K562 (cell line): ENCODE measurements around the gene MYADM. TPM values are rescaled to one million over a fixed set of nuclear protein-coding genes. Genes with fewer than 3 reads are reported as not detected.

Experiments used
- ATAC-seq: fragments of 200-7000 bp; cut with Tn5 transposase; 3 replicates; pipeline ENCODE4 v1.9.1; 2020; ENCODE audit warnings: moderate library complexity
- BruUV-seq: library from RNA; stranded (reverse); fragments of 400-500 nt; replicated peaks from 2 replicates; lab custom pipeline; 2021; lab: Mats Ljungman, UMichigan
- CTCF ChIA-PET: fragments of 300-600 bp; formaldehyde crosslinking; extraction: SDS; loops from one replicate; lab custom pipeline; 2021; ENCODE audit warnings: low intra/inter-chr PET ratio; lab: Yijun Ruan, JAX
- POLR2A ChIA-PET: fragments of 300-600, 350-650 bp; sonication (Branson Sonifier 250); formaldehyde crosslinking; extraction: SDS; loops from one replicate; lab custom pipeline; 2021; ENCODE audit warnings: antibody characterized with exemption, inconsistent platforms; lab: Yijun Ruan, JAX
- DNase-seq, 4 experiments: peaks; one replicate each; pipeline versions ENCODE4 v3.0.0 to v3.0.0-alpha.2; 2011 to 2018; ENCODE audit warnings: low spot score in 3 of 4, mixed read lengths in 3 of 4; ENCODE audit errors: extremely low read depth in 1 of 4
- FAIRE-seq: peaks from 2 replicates; lab custom pipeline; 2011; peaks lifted over from hg19 to GRCh38; lab: Jason Lieb, UNC
- H2AFZ ChIP-seq: 2 replicates; pipeline ENCODE4 v1.6.0; 2011; ENCODE audit warnings: low read depth, low read length, control low read depth, inconsistent platforms
- H3K27ac ChIP-seq: fragments of 200-600 bp; 3 replicates; pipeline ENCODE4 v1.8.0; 2011; ENCODE audit warnings: low read depth, mild to moderate bottlenecking, control low read depth, inconsistent platforms, low read length, moderate library complexity, mixed read lengths; ENCODE audit errors: extremely low read depth
- H3K27me3 ChIP-seq, 2 experiments: fragments of 300-600 bp in 1 of 2; 2 replicates in 1 of 2; 3 replicates in 1 of 2; pipeline versions ENCODE4 v1.6.0 to v1.8.0; 2011; ENCODE audit warnings: inconsistent platforms in 2 of 2, low read length in 2 of 2, mild to moderate bottlenecking in 1 of 2, mixed read lengths in 1 of 2, moderate library complexity in 1 of 2; ENCODE audit not compliant: control insufficient read depth in 2 of 2, insufficient read depth in 2 of 2
- H3K36me3 ChIP-seq: fragments of 300-600 bp; 3 replicates; pipeline ENCODE4 v1.8.0; 2011; ENCODE audit warnings: mild to moderate bottlenecking, low read length, inconsistent platforms; ENCODE audit not compliant: control insufficient read depth, insufficient read depth
- H3K4me1 ChIP-seq, 2 experiments: fragments of 200-600 bp in 1 of 2; replicated peaks in 1 of 2; 2 replicates in 1 of 2; 3 replicates in 1 of 2; pipeline versions ENCODE4 v1.5.1 to v1.8.0; 2011; ENCODE audit warnings: inconsistent platforms in 2 of 2, low read length in 2 of 2, mild to moderate bottlenecking in 1 of 2, mixed read lengths in 1 of 2, moderate library complexity in 1 of 2; ENCODE audit not compliant: control insufficient read depth in 2 of 2, insufficient read depth in 2 of 2
- H3K4me2 ChIP-seq: 2 replicates; pipeline ENCODE4 v1.6.1; 2011; ENCODE audit warnings: low read length, control low read depth, inconsistent platforms, mixed read lengths; ENCODE audit not compliant: insufficient read depth
- H3K4me3 ChIP-seq: fragments of 200-600 bp; sonication (generic), shearing (Covaris generic); 2 replicates; pipeline ENCODE4 v1.5.1; 2016; ENCODE audit warnings: control low read depth, inconsistent platforms
- H3K79me2 ChIP-seq: fragments of 200-600 bp; 3 replicates; pipeline ENCODE4 v1.8.0; 2011; ENCODE audit warnings: low read length, inconsistent platforms; ENCODE audit not compliant: control insufficient read depth, insufficient read depth
- H3K9ac ChIP-seq, 2 experiments: 2 replicates each; pipeline versions ENCODE4 v1.6.0 to v1.6.1; 2011; ENCODE audit warnings: low read depth in 2 of 2, low read length in 2 of 2, control low read depth in 1 of 2, inconsistent platforms in 1 of 2, mild to moderate bottlenecking in 1 of 2, mixed read lengths in 1 of 2; ENCODE audit not compliant: insufficient read depth in 1 of 2
- H3K9me1 ChIP-seq: one replicate; pipeline ENCODE4 v1.6.0; 2011; ENCODE audit warnings: inconsistent platforms, mild to moderate bottlenecking, low read length, moderate library complexity; ENCODE audit not compliant: control insufficient read depth, insufficient read depth
- H3K9me3 ChIP-seq: replicated peaks from 2 replicates; pipeline ENCODE4 v1.5.1; 2011; ENCODE audit warnings: low read depth, low read length, inconsistent platforms; ENCODE audit not compliant: control insufficient read depth, insufficient read depth
- H4K20me1 ChIP-seq: replicated peaks from 2 replicates; pipeline ENCODE4 v1.6.1; 2011; ENCODE audit warnings: low read length, inconsistent platforms, mixed read lengths; ENCODE audit not compliant: control insufficient read depth, insufficient read depth
- BHLHE40 ChIP-seq: IDR thresholded peaks from 2 replicates; pipeline ENCODE4 v1.6.1; 2011; ENCODE audit warnings: low read length, improper control_type of control experiment
- FOXK1 ChIP-seq: sonication (generic); formaldehyde crosslinking; IDR thresholded peaks from 2 replicates; pipeline ENCODE4 v1.8.0; 2022; ENCODE audit warnings: missing genetic modification reagents, mild to moderate bottlenecking, borderline replicate concordance
- HLTF ChIP-seq: fragments of 450-650 bp; IDR thresholded peaks from 2 replicates; pipeline ENCODE4 v1.6.1; 2016
- MCM2 ChIP-seq: fragments of 450-650 bp; IDR thresholded peaks from 2 replicates; pipeline ENCODE4 v1.6.1; 2017; ENCODE audit warnings: low read depth, mild to moderate bottlenecking
- NEUROD1 ChIP-seq: fragments of 150-350 bp; IDR thresholded peaks from 2 replicates; pipeline ENCODE4 v1.6.1; 2014; ENCODE audit warnings: borderline replicate concordance, low read length, low read depth; ENCODE audit not compliant: partially characterized antibody
- POLR3A ChIP-seq: IDR thresholded peaks from 2 replicates; pipeline ENCODE4 v1.6.1; 2011; ENCODE audit warnings: borderline replicate concordance, mild to moderate bottlenecking, moderate library complexity; ENCODE audit not compliant: insufficient read length, insufficient read depth; ENCODE audit errors: extremely low read depth
- PYGO2 ChIP-seq: fragments of 450-650 bp; IDR thresholded peaks from 2 replicates; pipeline ENCODE4 v1.6.1; 2016; ENCODE audit warnings: mild to moderate bottlenecking, missing genetic modification characterization, moderate library complexity, missing compliant biosample characterization
- SRSF7 ChIP-seq: fragments of 200-400 bp; formaldehyde crosslinking; optimal IDR thresholded peaks from 2 replicates; pipeline ENCODE3; 2017; ENCODE audit warnings: mild to moderate bottlenecking, low read depth, low read length
- TARDBP ChIP-seq: fragments of 450-650 bp; IDR thresholded peaks from 2 replicates; pipeline ENCODE4 v1.6.1; 2016
- TRIM24 ChIP-seq, 2 experiments: fragments of 450-650 bp; IDR thresholded peaks; 2 replicates each; pipeline ENCODE4 v1.6.1; 2016
- U2AF2 ChIP-seq: fragments of 200-400 bp; formaldehyde crosslinking; optimal IDR thresholded peaks from 2 replicates; pipeline ENCODE3; 2017; ENCODE audit warnings: low read depth, mild to moderate bottlenecking, low read length
- ZEB2 ChIP-seq: fragments of 450-650 bp; IDR thresholded peaks from 2 replicates; pipeline ENCODE4 v1.6.1; 2016
- ZKSCAN3 ChIP-seq: fragments of 250-450 bp; sonication (Bioruptor Pico); IDR thresholded peaks from 2 replicates; pipeline ENCODE4 v1.4.0; 2020
- ZNF212 ChIP-seq: fragments of 450-650 bp; formaldehyde crosslinking; IDR thresholded peaks from 2 replicates; pipeline ENCODE4 v1.4.0; 2020; ENCODE audit warnings: mild to moderate bottlenecking
- ZNF384 ChIP-seq: IDR thresholded peaks from 2 replicates; pipeline ENCODE4 v1.6.1; 2012; ENCODE audit warnings: low read depth, low read length, improper control_type of control experiment
- WGBS: fragments of 100-300 bp; shearing (Covaris generic); methylation state at CpG from one replicate; pipeline ENCODE4 v1.1.6; 2016; ENCODE audit warnings: low coverage, mixed read lengths; ENCODE audit not compliant: insufficient coverage; ENCODE audit errors: missing lambda C conversion rate; 5-methylcytosine and 5-hydroxymethylcytosine counted together
- in situ Hi-C: fragments of 300-500 bp; cut with MboI; formaldehyde crosslinking; loops from 4 replicates; pipeline ENCODE4 v1.15.0; 2018; ENCODE audit warnings: inconsistent platforms, mixed read lengths
- intact Hi-C: fragments of 100-400 bp; cut with micrococcal nuclease; formaldehyde crosslinking; loops from 2 replicates; pipeline ENCODE4 v1.14.2; 2022
- polyA plus RNA-seq, 8 experiments: library from polyadenylated mRNA; depleted of rRNA in 4 of 8; stranded (reverse) in 5 of 8; unstranded in 3 of 8; fragments of >200 nt; fragmentation: Nextera tagmentation in 2 of 8; fragmentation: Illumina TruSeq in 1 of 8; extraction: Ambion mirVana in 2 of 8; extraction: Trizol in 1 of 8; gene quantifications; 2 replicates each; pipeline versions ENCODE4 v1.2.1 to v1.2.3, GENCODE V29; 2011 to 2014; ENCODE audit warnings: inconsistent platforms in 1 of 8, missing spikeins in 1 of 8
- total RNA-seq, 7 experiments: library from RNA; depleted of rRNA in 6 of 7; stranded (reverse); fragments of >200 nt in 6 of 7; fragmentation: Illumina TruSeq in 2 of 7; extraction: Trizol in 2 of 7; gene quantifications; 2 replicates each; pipeline versions ENCODE4 v1.2.1 to v1.2.3, GENCODE V29; 2011 to 2021; ENCODE audit warnings: low replicate concordance in 1 of 7
- TF ChIP-seq, protein P1 (sequence below): sonication (generic); formaldehyde crosslinking; IDR thresholded peaks from 2 replicates; pipeline ENCODE4 v1.8.1; 2023; ENCODE audit warnings: mild to moderate bottlenecking, missing genetic modification reagents

MYADM gene
- total and polyA plus RNA-seq, 9 of the 15 experiments (the other 6 are each of a cell fraction or from before 2014, with no cell fraction given): 4.5 to 70.3 (median 14.4) TPM

DNA sequence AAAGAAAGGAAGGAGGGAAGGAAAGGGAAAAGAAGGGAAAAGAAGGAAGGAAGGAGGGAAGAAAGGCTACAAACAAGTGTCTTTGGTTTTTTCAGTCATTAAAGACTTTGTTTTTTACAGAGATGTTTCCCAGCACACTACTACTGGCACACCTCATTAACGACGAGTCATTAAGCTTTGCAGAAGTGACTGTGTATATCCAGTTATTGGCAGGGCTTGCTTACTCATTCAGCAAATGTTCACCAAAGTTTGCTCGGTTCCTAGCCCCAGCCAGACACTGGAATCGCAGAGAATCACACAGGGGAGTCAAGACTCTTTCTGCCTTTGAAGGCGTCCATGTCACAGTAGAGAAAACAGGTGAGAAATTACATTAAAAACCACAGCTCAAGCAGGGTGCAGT is 47.8 kb upstream of the MYADM start:
- ChIA-PET POLR2A (interaction anchor here (0.8 kb wide), 1 partner anchor 56 kb away, joined by 4 read pairs; no protein-coding TSS in a partner anchor), CTCF (no interaction called here)
- Histone ChIP-seq H3K36me3 (no peaks in the 10 kb centered on the region), H3K4me3 (no peak overlapping the region), H3K4me2 (no peak overlapping the region), H3K27ac (no peak overlapping the region), H3K9ac (no peak overlapping the region), H4K20me1 (no peaks in the 10 kb centered on the region), H3K27me3 (peaks cover 0 to 14% of the 10 kb centered on the region in 2 experiments; a peak in 3 of 5 replicates), H3K79me2 (no peaks in the 10 kb centered on the region), H3K4me1 (no peaks in the 10 kb centered on the region; a peak in 1 of 5 replicates), H3K9me1 (no peaks in the 10 kb centered on the region), H3K9me3 (no peaks in the 10 kb centered on the region), H2AFZ (no peak overlapping the region)
- TF ChIP-seq U2AF2: no peak
- TF ChIP-seq PYGO2: no peak
- TF ChIP-seq MCM2: no peak
- TF ChIP-seq ZNF212 (CRISPR knock-in tag): no peak
- TF ChIP-seq ZNF384: no peak
- TF ChIP-seq FOXK1 (CRISPR knock-in tag): no peak
- TF ChIP-seq BHLHE40: no peak
- no peak for TF ChIP-seq NEUROD1
- no peak for TF ChIP-seq HLTF
- TF ChIP-seq ZEB2: no peak
- no peak for TF ChIP-seq TARDBP
- no peak for TF ChIP-seq TRIM24 (IDR thresholded peaks at IDR 0.05)
- no peak for TF ChIP-seq ZKSCAN3 (CRISPR knock-in tag)
- TF ChIP-seq, protein P1, sequence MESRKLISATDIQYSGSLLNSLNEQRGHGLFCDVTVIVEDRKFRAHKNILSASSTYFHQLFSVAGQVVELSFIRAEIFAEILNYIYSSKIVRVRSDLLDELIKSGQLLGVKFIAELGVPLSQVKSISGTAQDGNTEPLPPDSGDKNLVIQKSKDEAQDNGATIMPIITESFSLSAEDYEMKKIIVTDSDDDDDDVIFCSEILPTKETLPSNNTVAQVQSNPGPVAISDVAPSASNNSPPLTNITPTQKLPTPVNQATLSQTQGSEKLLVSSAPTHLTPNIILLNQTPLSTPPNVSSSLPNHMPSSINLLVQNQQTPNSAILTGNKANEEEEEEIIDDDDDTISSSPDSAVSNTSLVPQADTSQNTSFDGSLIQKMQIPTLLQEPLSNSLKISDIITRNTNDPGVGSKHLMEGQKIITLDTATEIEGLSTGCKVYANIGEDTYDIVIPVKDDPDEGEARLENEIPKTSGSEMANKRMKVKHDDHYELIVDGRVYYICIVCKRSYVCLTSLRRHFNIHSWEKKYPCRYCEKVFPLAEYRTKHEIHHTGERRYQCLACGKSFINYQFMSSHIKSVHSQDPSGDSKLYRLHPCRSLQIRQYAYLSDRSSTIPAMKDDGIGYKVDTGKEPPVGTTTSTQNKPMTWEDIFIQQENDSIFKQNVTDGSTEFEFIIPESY (CRISPR knock-in tag): no peak
- TF ChIP-seq POLR3A: no peak
- TF ChIP-seq SRSF7: no peak
- ATAC-seq: no peak
- BruUV-seq: no TSS peak
- WGBS: 0% methylated on average over 5 of the region's 5 CpGs
- intact Hi-C loops (no loop called here), in situ Hi-C loops (no loop called here)
- FAIRE-seq: no peak
- DNase-seq: no peak
